Lung microvascular endothelial cell (primary cell): ENCODE measurements around the gene TAGLN3. TPM values are rescaled to one million over a fixed set of nuclear protein-coding genes. Genes with fewer than 3 reads are reported as not detected.

ENCODE experiments used
- DNase-seq, 2 donors: peaks; one replicate each; pipeline versions ENCODE4 v3.0.0 to v3.0.0-alpha.2; 2010; ENCODE audit warnings: low read depth in 2 of 2
- total RNA-seq: library from RNA; depleted of rRNA; stranded (reverse); fragments of >200 nt; gene quantifications from 2 replicates; pipeline ENCODE4 v1.2.1, GENCODE V29; 2014

Gene TAGLN3
- total RNA-seq, 1 donor from 2014 or later = not detected

GRCh38 chr3:111976254-111976653 lies 22.5 kb upstream of the TAGLN3 start:
- no peak for DNase-seq

DNA sequence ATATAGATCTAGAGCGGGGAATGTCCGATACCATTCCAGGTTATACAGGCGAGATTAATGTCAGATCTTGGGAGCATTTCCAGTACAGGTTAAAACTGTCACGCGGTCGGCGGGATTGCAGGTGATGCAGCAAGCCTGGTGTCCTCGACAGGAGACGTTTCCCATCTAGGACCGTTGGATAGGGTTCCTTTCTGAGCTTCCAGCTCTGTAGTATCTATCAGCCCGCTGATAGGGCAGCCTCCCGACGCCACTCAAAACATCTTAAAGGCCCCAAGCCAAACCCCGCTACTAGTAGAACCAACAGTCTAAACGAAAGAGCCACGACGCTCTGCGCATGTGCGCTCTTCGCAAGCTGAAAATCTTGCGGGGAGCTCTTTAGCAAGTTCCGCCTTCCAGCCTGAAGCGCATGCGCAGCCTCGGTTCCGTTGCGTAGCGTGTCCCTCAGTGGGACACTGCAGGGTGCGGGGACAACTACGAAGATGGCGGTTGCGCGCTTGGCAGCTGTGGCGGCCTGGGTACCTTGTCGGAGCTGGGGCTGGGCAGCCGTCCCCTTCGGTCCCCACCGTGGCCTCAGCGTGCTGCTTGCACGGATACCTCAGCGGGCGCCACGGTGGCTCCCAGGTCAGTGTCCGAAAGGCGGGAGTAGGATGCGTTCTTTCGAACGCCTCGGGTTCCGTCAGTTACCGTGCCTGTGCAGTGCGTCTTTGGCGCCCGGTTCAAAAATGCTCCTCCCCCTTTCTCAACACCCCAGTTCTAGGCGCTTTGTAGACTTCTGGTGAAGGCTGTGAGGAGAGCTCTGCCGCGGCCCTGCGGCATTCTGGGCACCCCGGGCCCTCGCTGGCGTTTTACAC lies 19.9 kb upstream of the TAGLN3 start, which contains the start of gene ABHD10:
TSS of gene ABHD10 (plus strand) at position 444 of the 851 bp plus-strand sequence. CDS start at position 480, 36 bp downstream.
- DNase-seq = peak; percentile 96 to 99

DNA sequence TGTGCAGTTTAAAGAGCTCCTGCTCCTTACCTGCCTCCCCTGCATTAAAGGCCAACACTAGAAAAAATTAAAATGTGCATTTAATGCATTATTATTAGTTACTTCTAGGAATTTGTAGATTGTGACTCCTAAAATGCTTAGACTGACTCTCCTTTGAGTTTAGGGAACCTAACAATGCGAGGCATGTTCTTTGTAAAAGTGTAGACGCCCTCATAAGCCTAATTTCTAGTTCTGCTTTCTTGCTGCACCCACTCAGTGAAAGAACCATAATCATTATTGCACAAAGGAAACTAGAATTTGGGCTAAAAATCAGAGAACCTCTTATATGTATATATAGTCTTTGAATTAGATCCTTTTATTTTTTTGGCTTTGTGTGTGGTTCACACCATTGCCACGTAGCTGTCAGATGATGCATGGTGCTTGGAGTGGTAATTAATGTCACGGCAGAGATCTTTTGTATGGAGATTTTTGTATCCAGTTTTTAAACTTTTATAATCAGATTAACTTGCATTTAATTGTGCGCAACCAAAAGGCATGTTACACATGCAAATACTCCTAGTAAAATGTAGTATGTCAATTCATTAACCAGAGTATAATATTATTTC lies 19.2 kb upstream of the TAGLN3 start:
- DNase-seq = peak; percentile 30 to 35

GRCh38 chr3:111980716-111981456 lies 17.8 kb upstream of the TAGLN3 start:
- no peak for DNase-seq

- DNase-seq = no peak
Measured at GRCh38 chr3:111981457-111981763, 17.3 kb upstream of the TAGLN3 start.

DNA sequence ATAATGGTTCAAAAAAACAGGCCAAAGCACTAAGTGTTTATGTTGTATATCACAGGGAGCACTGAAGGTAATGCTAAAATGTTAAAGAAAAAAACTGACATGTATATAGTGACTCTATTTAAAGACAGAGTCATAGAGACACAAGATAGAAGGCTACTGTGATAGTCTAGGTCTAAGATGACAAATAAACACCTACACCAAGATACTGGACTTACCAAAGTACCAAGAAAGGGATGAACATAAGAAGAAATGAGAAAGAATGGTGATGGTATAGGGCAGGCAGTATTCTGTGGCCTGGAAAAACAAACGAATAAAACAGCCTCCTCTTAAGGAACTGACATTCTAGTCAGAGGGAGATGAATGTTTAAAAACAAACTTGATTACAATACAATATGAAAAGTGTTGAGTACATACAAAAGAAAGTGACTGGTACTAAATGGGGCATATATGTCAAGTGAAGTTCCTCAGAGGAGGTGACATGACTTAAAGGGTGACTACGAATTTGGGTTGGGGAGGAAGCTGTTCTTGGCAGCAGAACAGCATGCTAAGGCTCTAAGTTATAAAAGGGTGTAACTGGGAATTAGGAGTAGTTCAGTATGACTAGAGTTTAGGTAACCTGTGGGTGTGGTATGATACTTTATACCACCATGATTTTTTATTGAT lies 14.0 kb upstream of the TAGLN3 start:
- DNase-seq = no peak

DNA sequence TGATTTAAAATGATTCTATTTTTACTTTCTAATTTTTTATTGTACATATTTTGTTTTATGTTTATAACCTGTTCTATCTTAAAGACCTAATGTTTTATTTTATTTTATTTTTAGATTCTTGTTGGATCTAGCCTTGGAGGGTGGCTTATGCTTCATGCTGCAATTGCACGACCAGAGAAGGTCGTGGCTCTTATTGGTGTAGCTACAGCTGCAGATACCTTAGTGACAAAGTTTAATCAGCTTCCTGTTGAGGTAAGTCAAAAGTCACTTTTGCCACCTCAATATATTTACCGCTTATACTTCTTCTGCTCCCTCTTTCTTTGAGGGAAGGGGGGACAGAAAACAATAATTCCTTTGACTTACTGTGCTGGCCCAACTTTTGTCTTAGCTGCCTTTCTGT lies 11.9 kb upstream of the TAGLN3 start:
- no peak for DNase-seq

DNA sequence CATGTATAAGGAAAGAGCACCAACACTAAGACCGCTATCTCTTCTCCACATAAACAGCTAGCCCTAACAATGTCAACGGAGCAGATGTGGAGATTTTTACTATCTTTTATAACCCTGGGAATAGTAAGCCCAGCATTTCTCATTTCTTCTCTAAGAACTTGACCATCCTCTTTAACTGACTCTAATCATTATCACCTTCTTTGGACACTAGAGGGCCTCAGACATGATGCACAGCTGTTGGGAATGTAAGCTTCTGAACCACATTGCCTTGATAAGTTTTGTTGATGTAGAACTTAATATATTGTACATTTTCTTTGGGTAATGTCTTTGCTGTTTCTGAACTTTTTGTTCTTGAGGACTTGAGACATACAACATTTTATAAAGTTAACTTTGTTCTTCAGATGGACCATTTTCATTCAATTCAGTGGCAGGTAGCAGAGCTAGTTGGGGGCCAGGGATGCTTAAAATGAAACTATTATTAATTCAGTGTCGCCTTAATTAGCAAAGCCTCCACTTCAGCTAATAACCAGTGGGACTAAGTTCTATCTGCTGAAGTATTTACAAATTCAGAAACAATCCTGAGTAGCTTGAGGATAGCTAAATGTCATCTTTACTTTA lies 9.6 kb upstream of the TAGLN3 start:
- peak; percentile 75 to 78 for DNase-seq

- no peak for DNase-seq
Measured at GRCh38 chr3:111993038-111993437, 5.7 kb upstream of the TAGLN3 start.

GRCh38 chr3:111999484-112000324 lies 982 bp downstream of the TAGLN3 start:
- DNase-seq = no peak

DNA sequence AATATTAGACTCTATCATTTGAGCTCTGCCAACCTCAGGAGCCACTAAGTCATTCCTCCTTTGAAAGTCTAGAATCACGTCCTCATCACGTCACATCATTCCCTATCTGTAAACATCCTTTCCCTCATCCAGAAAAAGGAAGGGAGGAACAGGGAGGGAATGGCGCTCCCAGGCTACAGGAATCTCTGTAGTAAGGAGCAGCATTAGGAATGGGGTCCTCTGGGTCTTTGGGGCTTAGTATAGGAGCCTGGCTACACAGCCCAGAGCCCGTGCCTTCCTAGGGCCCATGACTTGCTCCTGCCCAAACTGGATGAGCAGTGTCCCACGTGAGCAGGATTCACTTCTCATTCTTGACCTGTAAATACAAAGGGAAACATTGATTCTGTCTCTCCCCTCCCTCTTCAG lies 1.6 kb downstream of the TAGLN3 start:
- no peak for DNase-seq

DNA sequence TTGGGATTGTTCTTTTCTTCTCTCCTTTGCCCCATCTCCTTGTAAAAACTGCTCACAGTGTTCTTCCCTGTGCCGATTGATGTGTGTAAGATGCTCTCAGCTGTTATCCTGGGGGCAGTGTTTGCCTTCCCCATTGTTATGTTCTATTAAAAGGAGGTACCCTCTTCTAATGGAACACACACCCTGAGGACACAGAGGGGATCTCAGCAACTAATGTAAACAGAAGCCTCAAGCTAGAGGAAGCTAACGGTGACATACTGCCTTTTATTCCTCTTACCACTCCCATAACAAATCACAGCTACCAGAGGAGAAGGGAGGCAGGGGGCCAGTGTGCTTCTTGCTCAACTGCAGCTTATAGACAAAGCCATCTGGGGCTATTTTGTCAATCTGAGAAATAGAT lies 2.2 kb downstream of the TAGLN3 start:
- no peak for DNase-seq

DNA sequence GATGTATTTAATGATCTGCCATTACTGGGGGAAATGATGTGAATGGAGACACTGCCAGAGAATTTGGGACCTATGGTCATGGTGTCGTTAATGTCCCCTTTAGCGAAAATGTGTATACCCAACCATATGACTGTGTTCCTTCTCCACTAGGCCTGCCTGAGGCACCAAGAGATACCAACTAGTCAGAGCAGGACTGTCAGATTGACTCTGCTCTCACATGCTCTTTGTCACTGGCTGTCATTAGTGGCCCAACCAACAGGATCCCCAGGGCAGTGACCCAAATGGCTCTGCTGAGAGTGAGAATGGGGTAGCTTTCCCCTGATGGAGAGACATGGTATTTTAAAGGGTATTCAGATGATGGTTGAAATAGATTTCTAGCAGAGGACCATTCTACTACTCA lies 2.8 kb downstream of the TAGLN3 start:
- DNase-seq = no peak

GRCh38 chr3:112002096-112002971 lies 3.6 kb downstream of the TAGLN3 start:
- DNase-seq = peak in 1 of 2 donors; percentile 22

DNA sequence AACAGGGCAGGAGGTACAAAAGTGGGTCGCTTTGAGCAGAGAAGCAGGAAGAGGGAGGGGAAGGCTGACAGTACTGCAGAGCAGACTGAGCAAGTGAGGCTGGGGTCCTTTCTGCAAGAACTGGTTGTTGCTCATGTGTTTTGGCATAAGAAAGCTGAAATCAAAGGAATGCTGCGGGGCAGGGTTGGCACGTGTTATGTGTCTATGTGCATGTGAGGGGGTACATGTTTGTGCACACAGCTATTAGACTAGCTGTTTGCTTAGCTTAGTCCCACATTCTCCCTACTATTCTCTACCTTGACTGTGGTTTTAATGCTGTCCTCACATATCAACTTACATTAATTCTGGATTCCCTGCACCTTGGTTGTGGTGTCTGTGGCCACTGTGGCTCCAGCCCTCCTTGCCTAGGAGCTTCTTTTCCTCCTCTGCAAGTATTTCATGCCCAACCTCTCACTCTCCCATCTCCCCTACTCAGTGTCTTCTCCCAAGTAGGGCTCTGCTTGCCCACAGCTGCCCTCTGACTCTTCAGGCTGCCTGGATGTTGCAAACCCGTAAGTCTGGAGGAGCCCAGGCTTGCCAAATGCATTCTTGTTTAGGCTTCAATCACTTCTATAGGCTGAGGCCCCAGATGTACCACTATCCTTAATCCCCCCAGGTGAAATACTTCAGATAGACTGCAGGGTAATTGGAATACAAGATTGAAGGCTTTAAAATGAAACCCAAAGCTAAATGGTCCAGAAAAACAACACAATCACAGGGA lies 4.8 kb downstream of the TAGLN3 start:
- DNase-seq = no peak

DNA sequence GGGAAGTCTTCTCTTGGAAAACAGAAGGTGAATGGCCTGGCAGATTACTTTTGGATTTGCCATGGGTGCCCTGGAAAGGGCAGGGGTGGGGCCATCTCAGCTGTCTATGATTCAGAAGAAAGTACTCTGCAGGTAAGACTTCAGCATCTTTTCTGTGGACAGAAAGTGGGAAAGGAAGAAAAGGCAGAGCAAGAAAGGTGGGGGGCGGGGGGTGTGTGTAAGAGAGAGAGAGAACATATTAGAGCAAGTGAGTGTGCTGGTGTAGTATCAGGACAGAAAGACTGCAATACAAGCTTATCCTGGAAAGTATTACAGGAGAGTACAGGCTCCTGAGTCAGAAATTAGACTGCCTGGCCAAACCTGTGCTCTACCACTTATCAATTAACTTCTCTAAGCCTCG lies 5.5 kb downstream of the TAGLN3 start:
- DNase-seq = no peak

- no peak for DNase-seq
Measured at GRCh38 chr3:112004669-112005068, 5.9 kb downstream of the TAGLN3 start.

DNA sequence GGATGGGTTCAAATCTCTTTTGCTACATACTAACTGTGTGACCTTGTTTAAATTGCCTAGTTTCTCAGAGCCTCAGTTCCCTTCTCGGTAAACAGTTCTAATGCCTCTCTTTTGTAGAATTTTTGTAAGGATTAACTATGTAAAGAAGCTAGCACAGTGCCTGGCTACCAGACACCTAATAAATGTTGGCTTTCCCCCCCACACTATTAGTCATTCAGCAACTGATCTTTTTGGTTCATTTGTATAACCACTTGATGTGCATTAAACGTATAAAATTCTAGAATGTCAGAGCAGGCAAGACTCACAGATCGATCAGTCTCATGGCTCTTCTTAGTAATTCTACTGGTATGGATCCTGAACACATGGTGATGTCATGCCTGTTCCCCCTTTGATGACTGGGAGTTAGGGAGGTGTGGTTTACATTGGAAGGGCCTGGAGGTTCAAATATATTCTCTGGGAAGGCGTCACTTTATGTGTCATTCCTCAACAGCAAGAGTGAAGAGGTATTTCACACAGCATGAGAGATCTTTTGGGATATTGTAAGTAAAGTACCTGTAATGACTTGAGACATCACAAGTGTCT lies 6.5 kb downstream of the TAGLN3 start:
- no peak for DNase-seq
